Panc1 (cell line): ENCODE results near the gene ITGB8. TPM values are rescaled to one million over a fixed set of nuclear protein-coding genes. Genes with fewer than 3 reads are reported as not detected.

ENCODE experiments used
- ATAC-seq: fragments of 200-7000 bp; cut with Tn5 transposase; 2 replicates; pipeline ENCODE4 v1.9.1; 2020; ENCODE audit warnings: mild to moderate bottlenecking, moderate library complexity
- BruUV-seq: library from RNA; stranded (reverse); fragments of 400-500 nt; replicated peaks from 2 replicates; lab custom pipeline; 2021; lab: Mats Ljungman, UMichigan
- CTCF ChIA-PET: fragments of 300-600 bp; sonication (Branson Sonifier 250); formaldehyde crosslinking; loops from one replicate; lab custom pipeline; 2022; ENCODE audit warnings: antibody characterized with exemption; lab: Charles Lee
- POLR2A ChIA-PET: fragments of 300-600 bp; sonication (Branson Sonifier 250); formaldehyde crosslinking; loops from one replicate; lab custom pipeline; 2022; ENCODE audit warnings: antibody characterized with exemption; lab: Charles Lee
- DNase-seq: peaks from one replicate; pipeline ENCODE4 v3.0.0-alpha.2; 2010; ENCODE audit warnings: low read depth, low spot score
- H3K27ac ChIP-seq: 2 replicates; pipeline ENCODE4 v1.5.1; 2011; ENCODE audit warnings: mild to moderate bottlenecking, low read length, inconsistent platforms
- H3K27me3 ChIP-seq: fragments of 200-500 bp; sonication (Bioruptor generic); 2 replicates; pipeline ENCODE4 v1.6.0; 2014; ENCODE audit warnings: low read length, inconsistent platforms; ENCODE audit not compliant: control insufficient read depth, insufficient read depth
- H3K36me3 ChIP-seq: fragments of 200-500 bp; sonication (Bioruptor generic); 2 replicates; pipeline ENCODE4 v1.5.1; 2014; ENCODE audit warnings: inconsistent platforms, mild to moderate bottlenecking, low read length, moderate library complexity; ENCODE audit not compliant: control insufficient read depth, insufficient read depth
- H3K4me1 ChIP-seq: 2 replicates; pipeline ENCODE4 v1.5.1; 2011; ENCODE audit warnings: inconsistent platforms, mild to moderate bottlenecking, low read length, moderate library complexity; ENCODE audit not compliant: control insufficient read depth, insufficient read depth
- H3K4me3 ChIP-seq, 2 experiments: 2 replicates each; pipeline ENCODE4 v1.5.1; 2011 to 2012; ENCODE audit warnings: low read depth in 2 of 2, low read length in 2 of 2, mild to moderate bottlenecking in 2 of 2, inconsistent platforms in 1 of 2, moderate library complexity in 1 of 2
- H3K9me3 ChIP-seq: fragments of 200-500 bp; sonication (Bioruptor generic); 2 replicates; pipeline ENCODE4 v1.5.1; 2014; ENCODE audit warnings: low read depth, mild to moderate bottlenecking, inconsistent platforms, low read length, moderate library complexity; ENCODE audit not compliant: control insufficient read depth, insufficient read depth
- POLR2AphosphoS5 ChIP-seq: IDR thresholded peaks from 2 replicates; pipeline ENCODE4 v1.6.1; 2012; ENCODE audit warnings: mild to moderate bottlenecking, low read depth, low read length, moderate library complexity
- SIN3A ChIP-seq: IDR thresholded peaks from 2 replicates; pipeline ENCODE4 v1.6.1; 2012; ENCODE audit warnings: low read depth, mild to moderate bottlenecking, low read length, moderate library complexity, borderline replicate concordance; ENCODE audit not compliant: insufficient read depth
- TCF7L2 ChIP-seq: IDR thresholded peaks from 2 replicates; pipeline ENCODE4 v1.6.1; 2011; ENCODE audit warnings: mild to moderate bottlenecking, low read depth, low read length, inconsistent platforms
- in situ Hi-C: cut with HindIII; loops from 2 replicates; pipeline ENCODE4 v1.10.0; 2016; ENCODE audit warnings: low sequenced_read_pairs, low pct_unique_long_range_greater_than_20kb
- intact Hi-C: fragments of 100-400 bp; cut with micrococcal nuclease; formaldehyde crosslinking; loops from one replicate; pipeline ENCODE4 v1.10.0; 2022; ENCODE audit not compliant: unreplicated experiment
- total RNA-seq: library from RNA; stranded (reverse); gene quantifications from one replicate; pipeline ENCODE4 v1.2.1, GENCODE V29; 2021; ENCODE audit not compliant: unreplicated experiment
- TF ChIP-seq, protein P1 (sequence below): fragments of 450-650 bp; IDR thresholded peaks from 2 replicates; pipeline ENCODE4 v1.5.1; 2017; ENCODE audit warnings: mild to moderate bottlenecking
- TF ChIP-seq, protein P2 (sequence below), 2 experiments: IDR thresholded peaks; 2 replicates each; pipeline ENCODE4 v1.6.1; 2011 to 2012; ENCODE audit warnings: low read depth in 2 of 2, control low read depth in 1 of 2, low read length in 1 of 2, mild to moderate bottlenecking in 1 of 2, moderate library complexity in 1 of 2; ENCODE audit not compliant: insufficient read depth in 1 of 2

Gene ITGB8
- total RNA-seq, 1 experiment from 2014 or later: 4.9 TPM

DNA sequence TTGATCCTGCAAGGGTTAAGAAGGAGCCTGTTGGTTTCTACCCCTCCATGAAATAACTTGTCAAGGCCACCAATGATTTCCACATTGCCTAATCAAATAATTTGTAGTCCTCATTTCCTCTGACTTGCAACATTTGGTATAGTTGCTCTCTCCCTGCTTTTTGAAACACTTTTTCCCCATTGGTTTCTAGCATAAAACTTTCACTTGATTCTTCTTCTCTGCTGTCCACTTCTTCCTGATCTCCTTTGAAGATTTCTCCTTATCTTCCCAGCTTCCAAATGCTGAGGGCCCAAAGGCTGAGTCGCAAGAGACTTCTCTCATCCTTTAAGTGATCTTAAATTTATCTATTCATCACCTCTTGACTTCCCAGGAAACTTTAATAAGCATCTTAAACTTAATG is 134.2 kb downstream of the ITGB8 start:
- no peak for ATAC-seq
- CTCF ChIA-PET: no interaction called here
- POLR2A ChIA-PET: no interaction called here

More for the DNA sequence above, 134.2 kb downstream of the ITGB8 start:
- no peak overlapping the region for H3K4me3 ChIP-seq
- intact Hi-C loops: no loop called here
- TF ChIP-seq, protein P1, sequence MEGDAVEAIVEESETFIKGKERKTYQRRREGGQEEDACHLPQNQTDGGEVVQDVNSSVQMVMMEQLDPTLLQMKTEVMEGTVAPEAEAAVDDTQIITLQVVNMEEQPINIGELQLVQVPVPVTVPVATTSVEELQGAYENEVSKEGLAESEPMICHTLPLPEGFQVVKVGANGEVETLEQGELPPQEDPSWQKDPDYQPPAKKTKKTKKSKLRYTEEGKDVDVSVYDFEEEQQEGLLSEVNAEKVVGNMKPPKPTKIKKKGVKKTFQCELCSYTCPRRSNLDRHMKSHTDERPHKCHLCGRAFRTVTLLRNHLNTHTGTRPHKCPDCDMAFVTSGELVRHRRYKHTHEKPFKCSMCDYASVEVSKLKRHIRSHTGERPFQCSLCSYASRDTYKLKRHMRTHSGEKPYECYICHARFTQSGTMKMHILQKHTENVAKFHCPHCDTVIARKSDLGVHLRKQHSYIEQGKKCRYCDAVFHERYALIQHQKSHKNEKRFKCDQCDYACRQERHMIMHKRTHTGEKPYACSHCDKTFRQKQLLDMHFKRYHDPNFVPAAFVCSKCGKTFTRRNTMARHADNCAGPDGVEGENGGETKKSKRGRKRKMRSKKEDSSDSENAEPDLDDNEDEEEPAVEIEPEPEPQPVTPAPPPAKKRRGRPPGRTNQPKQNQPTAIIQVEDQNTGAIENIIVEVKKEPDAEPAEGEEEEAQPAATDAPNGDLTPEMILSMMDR: no peak
- TF ChIP-seq SIN3A (no peak), POLR2AphosphoS5 (no peak), TCF7L2 (no peak)
- TF ChIP-seq, protein P2, sequence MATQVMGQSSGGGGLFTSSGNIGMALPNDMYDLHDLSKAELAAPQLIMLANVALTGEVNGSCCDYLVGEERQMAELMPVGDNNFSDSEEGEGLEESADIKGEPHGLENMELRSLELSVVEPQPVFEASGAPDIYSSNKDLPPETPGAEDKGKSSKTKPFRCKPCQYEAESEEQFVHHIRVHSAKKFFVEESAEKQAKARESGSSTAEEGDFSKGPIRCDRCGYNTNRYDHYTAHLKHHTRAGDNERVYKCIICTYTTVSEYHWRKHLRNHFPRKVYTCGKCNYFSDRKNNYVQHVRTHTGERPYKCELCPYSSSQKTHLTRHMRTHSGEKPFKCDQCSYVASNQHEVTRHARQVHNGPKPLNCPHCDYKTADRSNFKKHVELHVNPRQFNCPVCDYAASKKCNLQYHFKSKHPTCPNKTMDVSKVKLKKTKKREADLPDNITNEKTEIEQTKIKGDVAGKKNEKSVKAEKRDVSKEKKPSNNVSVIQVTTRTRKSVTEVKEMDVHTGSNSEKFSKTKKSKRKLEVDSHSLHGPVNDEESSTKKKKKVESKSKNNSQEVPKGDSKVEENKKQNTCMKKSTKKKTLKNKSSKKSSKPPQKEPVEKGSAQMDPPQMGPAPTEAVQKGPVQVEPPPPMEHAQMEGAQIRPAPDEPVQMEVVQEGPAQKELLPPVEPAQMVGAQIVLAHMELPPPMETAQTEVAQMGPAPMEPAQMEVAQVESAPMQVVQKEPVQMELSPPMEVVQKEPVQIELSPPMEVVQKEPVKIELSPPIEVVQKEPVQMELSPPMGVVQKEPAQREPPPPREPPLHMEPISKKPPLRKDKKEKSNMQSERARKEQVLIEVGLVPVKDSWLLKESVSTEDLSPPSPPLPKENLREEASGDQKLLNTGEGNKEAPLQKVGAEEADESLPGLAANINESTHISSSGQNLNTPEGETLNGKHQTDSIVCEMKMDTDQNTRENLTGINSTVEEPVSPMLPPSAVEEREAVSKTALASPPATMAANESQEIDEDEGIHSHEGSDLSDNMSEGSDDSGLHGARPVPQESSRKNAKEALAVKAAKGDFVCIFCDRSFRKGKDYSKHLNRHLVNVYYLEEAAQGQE (IDR thresholded peaks at IDR 0.05; ENCODE audit: insufficient read depth in 1 of 2, low read depth in 2 of 2, low read length in 1 of 2): no peak
- no peak for DNase-seq
- no peaks in the 10 kb centered on the region for H3K9me3 ChIP-seq
- in situ Hi-C loops: no loop called here
- no peaks in the 10 kb centered on the region for H3K4me1 ChIP-seq
- H3K36me3 ChIP-seq: no peaks in the 10 kb centered on the region
- no peaks in the 10 kb centered on the region for H3K27me3 ChIP-seq
- BruUV-seq: no TSS peak
- H3K27ac ChIP-seq: no peak overlapping the region

Other genes with a start within 250 kb of the ITGB8 start
- 0.08 TPM for gene MACC1, start 113.5 kb upstream of the ITGB8 start, total RNA-seq